GM19328 (cell line): ENCODE results near the gene SRCIN1.
A peak's percentile ranks its signal among the peaks of the same experiment; 100 is the strongest.
"Not testable (repeated sequence)": the region's sequence is repeated elsewhere in the genome, so short reads cannot be mapped to it uniquely, and the experiment has no call there.

Source experiments
- ATAC-seq: cut with Tn5 transposase; IDR thresholded peaks from one replicate; pipeline ENCODE4 v1.9.1; 2021; ENCODE audit warnings: mild to moderate bottlenecking, moderate library complexity; ENCODE audit not compliant: unreplicated experiment

SRCIN1 gene

DNA sequence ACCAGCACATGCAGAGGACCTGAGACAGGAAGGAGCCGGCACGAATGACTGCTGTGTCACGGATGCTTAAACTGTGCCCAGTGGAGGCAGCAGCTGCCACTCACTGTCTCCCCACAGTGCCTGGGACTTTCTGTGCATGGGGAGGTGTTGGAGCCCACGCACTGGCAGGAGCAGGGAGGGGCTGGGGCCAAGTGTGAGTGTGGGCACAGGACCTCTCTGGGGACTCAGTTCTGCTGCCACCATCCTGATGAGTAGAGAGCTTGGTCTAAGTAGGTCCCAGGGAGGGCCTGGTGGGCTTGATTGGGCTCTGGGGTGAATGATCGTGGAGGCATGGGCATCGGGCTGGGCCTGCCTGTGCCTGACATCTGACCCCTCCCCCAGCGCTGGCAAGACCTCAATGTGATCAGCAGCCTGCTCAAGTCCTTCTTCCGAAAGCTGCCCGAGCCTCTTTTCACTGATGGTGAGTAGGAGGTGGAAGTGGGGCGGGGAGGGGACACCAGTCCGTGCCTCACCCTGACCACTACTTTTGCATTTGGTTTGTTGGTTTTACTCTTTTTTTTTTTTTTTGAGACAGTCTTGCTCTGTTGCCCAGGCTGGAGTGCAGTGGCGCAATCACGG lies 120.0 kb downstream of the SRCIN1 start:
- ATAC-seq: peak; percentile 69

DNA sequence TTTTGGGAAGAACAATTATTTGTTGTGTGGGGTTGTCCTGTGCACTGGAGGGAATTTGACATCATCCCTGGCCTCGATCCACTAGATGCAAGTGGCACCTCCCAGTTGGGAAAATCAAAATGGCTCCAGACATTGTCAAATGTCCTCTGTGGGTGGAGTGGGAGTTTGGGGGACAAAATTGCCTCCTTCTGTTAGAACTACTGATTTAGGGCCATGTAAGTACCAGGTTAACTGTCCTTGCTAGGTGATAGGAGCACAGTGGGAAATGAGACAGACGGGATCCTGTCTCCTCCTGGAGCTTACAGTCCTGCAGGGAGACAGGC lies 120.6 kb downstream of the SRCIN1 start:
- ATAC-seq: no peak

DNA sequence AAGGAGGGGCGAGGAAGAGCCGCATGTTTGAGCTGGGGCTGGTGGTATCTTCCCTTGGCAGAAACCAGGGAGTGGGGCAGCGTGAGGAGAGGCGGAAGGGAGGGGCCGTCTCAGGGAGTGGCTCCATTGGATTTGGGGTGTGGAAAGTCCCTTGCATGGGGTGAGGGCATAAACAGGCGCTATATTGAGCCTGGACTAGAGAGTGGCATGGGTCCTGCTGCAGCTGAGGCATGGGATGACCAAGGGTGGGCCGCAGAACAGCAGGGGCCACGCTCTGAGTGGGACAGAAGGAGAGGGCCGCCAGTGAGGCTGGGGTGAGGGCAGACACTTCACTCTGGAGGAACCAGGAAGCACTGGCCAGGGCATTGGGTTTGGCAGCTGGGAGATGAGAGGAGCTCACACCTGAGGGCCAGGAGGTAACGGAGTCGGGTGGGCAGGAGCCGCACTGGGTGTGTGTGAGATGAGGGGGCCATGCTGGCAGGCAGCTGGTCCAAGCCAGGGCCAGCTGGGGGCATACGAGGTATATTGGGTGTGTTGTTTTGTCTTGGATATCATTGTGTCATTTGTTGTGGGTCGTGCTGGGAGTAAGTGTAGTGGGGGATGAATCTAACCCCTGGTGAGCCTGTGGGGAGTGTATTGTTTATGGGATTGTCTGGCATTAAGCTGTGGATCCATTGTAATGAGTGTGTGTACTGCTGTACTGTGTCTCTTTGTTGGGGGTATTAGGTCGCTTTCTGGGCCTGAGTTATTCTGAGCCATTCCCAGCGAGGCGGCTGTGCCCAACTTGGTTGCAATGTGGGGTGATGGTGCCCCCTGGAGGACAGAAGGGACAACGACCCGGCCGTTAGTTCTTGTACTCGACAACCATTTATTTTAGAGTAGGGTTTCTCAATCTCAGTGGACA lies 121.3 kb downstream of the SRCIN1 start:
- ATAC-seq: not testable (repeated sequence)

DNA sequence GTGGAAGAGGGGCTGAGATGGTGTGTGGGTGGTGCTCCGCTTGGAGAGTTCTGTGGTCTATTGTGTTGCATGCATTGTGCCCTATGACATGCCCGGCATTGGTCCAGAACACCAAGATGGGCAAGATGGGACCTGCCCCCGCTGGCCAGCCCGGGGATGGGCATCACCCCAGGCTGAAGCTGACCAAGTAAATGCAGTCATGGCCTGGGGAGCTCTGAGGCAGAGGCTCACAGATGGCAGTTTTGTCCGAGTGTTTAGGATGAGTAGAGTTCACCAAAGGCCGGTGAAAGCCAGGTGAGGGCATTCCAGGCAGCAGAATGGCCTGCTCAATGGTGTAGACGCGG lies 123.1 kb downstream of the SRCIN1 start:
- not testable (repeated sequence) for ATAC-seq

DNA sequence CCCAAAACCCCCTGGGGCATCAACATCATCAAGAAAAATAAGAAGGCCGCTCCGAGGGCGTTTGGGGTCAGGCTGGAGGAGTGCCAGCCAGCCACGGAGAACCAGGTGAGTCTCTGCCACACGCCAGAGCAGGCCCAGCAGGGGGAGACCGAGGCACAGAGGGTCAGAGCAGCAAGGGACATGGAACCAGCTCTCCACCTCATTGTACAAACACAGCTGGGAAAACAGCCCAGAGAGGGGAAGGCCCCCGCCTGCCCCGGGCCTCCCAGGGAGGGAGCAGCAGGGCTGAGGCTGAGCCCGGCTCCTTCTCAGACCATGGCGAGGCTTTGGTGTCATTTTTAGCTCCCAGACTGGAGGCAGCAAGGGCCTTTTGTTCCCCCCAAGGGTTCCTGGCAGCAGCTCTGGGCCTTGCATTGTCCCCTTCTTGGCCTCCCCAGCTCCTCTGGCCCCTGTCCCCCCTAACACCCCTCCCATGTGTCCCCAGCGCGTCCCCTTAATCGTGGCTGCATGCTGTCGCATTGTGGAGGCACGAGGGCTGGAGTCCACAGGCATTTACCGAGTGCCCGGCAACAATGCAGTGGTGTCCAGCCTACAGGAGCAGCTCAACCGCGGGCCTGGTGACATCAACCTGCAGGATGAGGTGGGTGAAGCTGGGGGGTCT lies 123.6 kb downstream of the SRCIN1 start:
- not testable (repeated sequence) for ATAC-seq
